ENCODE measurements around the gene FARP2.
A peak's percentile ranks its signal among the peaks of the same experiment; 100 is the strongest.
"Not testable (repeated sequence)": the region's sequence is repeated elsewhere in the genome, so short reads cannot be mapped to it uniquely, and the experiment has no call there.

Gene FARP2

GRCh38 chr2:241375300-241375699, 19.2 kb downstream of the FARP2 start:
- in situ Hi-C loops (cut with HindIII; ENCODE audit: low sequenced_read_pairs), result no loop called here
- H3K4me3 ChIP-seq (ENCODE audit: low read depth, low read length), result no peak overlapping the region
- no peak for TF ChIP-seq CTCF (IDR thresholded peaks at IDR 0.05; ENCODE audit: low read depth, low read length)
- DNase-seq (ENCODE audit: low read depth, low spot score), result no peak

- no peak overlapping the region for H3K4me3 ChIP-seq (ENCODE audit: low read depth, low read length)
- peak; percentile 23 for DNase-seq (ENCODE audit: low read depth, low spot score)
- in situ Hi-C loops (cut with HindIII; ENCODE audit: low sequenced_read_pairs), result no loop called here
- TF ChIP-seq CTCF (IDR thresholded peaks at IDR 0.05; ENCODE audit: low read depth, low read length), result no peak
Observed at GRCh38 chr2:241376808-241377207, 20.7 kb downstream of the FARP2 start.

- no peak for DNase-seq (ENCODE audit: low read depth, low spot score)
- no peak for TF ChIP-seq CTCF (IDR thresholded peaks at IDR 0.05; ENCODE audit: low read depth, low read length)
- in situ Hi-C loops (cut with HindIII; ENCODE audit: low sequenced_read_pairs), result no loop called here
- H3K4me3 ChIP-seq (ENCODE audit: low read depth, low read length), result no peak overlapping the region
Observed at GRCh38 chr2:241378816-241379215, 22.7 kb downstream of the FARP2 start.

GRCh38 chr2:241379481-241380480, 23.7 kb downstream of the FARP2 start:
- no peak for TF ChIP-seq CTCF (IDR thresholded peaks at IDR 0.05; ENCODE audit: low read depth, low read length)
- peak; percentile 44 for DNase-seq (ENCODE audit: low read depth, low spot score)
- in situ Hi-C loops (cut with HindIII; ENCODE audit: low sequenced_read_pairs), result no loop called here
- no peak overlapping the region for H3K4me3 ChIP-seq (ENCODE audit: low read depth, low read length)

GRCh38 chr2:241381872-241382271, 25.8 kb downstream of the FARP2 start:
- no peak for TF ChIP-seq CTCF (IDR thresholded peaks at IDR 0.05; ENCODE audit: low read depth, low read length)
- in situ Hi-C loops (cut with HindIII; ENCODE audit: low sequenced_read_pairs), result no loop called here
- DNase-seq (ENCODE audit: low read depth, low spot score), result no peak

GRCh38 chr2:241385450-241385849, 29.4 kb downstream of the FARP2 start:
- in situ Hi-C loops (cut with HindIII; ENCODE audit: low sequenced_read_pairs); DNase-seq (ENCODE audit: low read depth, low spot score); H3K4me3 ChIP-seq (ENCODE audit: low read depth, low read length): not testable (repeated sequence)

More at GRCh38 chr2:241381872-241382271, 25.8 kb downstream of the FARP2 start:
- no peak overlapping the region for H3K4me3 ChIP-seq (ENCODE audit: low read depth, low read length)

- in situ Hi-C loops (cut with HindIII; ENCODE audit: low sequenced_read_pairs), result no loop called here
- no peak for DNase-seq (ENCODE audit: low read depth, low spot score)
- no peak for TF ChIP-seq CTCF (IDR thresholded peaks at IDR 0.05; ENCODE audit: low read depth, low read length)
- no peak overlapping the region for H3K4me3 ChIP-seq (ENCODE audit: low read depth, low read length)
Observed at GRCh38 chr2:241386519-241386918, 30.4 kb downstream of the FARP2 start.

Data from astrocyte of the spinal cord (primary cell).